GM19025 (cell line): ENCODE data around the gene CEBPA.

Source experiments
- ATAC-seq: cut with Tn5 transposase; IDR thresholded peaks from one replicate; pipeline ENCODE4 v1.9.1; 2021; ENCODE audit warnings: mild to moderate bottlenecking, low read depth, moderate library complexity; ENCODE audit not compliant: unreplicated experiment

Gene CEBPA

DNA sequence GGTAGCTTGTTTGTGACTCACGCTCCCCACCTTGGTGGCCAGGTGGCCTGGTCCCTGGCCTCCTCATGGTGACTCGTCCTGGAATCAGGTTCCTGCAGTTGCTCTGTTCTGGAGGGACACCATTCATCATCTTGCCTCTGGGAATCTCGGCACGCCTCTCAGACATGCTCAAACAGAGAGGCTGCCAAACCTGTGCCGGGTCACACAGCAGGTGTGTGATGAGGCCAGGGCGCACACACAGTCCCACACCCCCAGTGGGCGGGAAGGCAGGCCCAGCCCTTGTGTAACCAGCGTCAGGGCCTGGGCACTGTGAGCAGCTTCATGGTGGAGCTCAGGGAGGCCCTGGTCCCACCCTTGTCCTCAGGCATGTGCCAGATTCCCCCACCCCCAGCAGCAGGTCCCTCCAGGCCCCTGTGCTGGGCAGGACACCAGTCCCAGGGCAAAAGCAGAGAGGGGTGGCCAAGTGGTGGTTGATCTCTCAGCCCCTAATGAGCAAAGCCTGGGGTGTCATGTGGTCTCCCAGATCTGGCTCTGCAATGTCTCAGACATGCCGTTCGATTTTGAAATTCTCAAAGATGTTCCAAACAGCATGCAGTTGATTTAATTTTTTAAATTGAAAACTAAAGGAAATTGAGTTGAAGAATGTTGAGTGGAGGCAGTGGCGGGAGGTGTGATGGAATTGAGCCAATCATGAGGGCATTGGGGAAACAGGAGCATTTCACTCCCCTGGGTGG, 12.1 kb downstream of the CEBPA start:
- ATAC-seq: no peak

DNA sequence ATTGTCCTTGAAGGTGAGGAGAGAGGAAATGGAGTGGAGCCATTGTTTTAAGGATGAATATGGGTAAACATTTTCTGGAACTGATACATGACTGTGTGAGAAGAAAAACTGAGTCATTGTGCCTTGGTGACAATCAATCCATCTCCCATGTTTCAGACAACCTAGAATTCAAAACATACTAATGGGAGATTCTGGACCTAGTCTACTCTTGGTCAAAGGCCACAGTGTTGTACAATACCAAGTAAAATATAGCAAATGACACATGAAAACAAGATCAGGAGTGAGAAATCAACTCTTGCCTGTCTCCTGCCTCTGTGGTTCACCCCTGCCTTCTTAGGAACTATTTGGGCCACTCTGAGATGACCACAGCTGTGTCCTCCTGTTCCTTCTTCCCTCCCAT, 13.1 kb downstream of the CEBPA start:
- ATAC-seq: no peak

DNA sequence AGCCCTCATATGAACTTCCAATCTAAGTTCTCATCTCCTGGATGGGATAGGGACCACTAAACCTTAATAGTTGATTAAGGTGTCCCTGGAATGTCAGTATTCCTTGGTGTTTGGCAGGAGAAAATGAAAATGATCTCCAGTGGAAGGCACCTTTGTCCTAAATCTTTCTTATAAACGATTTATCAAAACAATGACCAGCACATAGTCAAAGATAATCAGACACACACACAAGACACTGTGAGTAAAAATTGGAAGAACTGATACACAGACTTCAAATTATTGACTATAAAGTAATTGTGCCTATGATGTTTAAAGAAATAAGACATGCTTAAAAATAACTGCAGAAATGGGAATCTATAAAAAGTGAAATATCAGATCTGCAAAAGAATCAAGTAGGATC, 13.7 kb downstream of the CEBPA start:
- no peak for ATAC-seq

DNA sequence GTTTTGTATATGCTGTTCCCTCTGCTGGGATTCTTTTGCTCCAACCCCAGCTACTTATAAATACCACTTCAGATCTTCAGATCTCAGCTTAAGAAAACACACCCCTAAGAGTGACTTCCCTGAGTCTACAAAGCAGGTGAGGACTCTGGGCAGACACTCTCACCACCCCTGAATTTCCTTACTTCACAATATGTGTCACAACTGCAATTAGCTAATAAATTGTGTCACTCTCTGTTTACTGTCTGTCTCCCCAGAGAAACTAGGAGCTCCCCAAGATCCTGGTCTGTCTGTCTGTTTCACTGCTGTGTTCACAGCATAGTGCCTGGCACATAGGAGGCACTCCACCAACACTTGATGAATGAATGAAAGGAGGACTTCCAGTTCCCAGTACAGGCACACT, 14.4 kb downstream of the CEBPA start:
- ATAC-seq: no peak

DNA sequence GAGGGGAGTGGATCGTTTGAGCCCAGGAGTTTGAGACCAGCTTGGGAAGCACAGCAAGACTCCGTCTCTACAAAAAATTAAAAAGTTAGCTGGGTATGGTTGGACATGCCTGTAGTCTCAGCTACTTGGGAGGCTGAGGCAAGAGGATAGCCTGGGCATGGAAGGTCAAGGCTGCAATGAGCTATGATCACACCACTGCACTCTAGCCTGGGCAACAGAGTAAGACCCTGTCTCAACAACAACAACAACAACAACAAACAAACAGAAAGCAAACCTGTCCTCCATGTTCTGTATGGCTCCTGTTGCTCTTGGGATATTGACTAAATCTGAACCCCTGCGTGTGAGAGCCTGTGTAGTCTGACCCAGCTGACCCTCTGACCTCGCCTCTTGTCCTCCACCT, 14.9 kb downstream of the CEBPA start:
- ATAC-seq: no peak

DNA sequence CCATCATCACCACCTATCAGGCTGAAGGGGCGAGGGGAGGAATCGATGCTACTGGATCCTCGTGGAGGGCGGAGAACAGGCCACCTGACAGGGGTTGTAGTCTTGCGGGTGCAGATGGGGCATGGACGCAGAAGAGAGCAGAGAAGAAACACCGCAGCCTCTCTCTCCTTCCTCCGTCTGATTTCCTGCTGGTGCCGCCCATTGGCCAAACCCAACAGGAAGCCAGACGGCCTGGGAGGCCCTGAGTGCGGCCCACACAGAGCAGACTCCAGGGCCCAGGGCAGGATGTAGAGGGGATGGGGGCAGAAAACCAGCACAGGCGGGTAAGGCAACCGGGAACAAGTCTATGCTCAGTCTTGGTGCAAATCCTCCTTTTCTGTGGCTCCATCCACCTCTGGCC, 15.4 kb downstream of the CEBPA start:
- no peak for ATAC-seq

DNA sequence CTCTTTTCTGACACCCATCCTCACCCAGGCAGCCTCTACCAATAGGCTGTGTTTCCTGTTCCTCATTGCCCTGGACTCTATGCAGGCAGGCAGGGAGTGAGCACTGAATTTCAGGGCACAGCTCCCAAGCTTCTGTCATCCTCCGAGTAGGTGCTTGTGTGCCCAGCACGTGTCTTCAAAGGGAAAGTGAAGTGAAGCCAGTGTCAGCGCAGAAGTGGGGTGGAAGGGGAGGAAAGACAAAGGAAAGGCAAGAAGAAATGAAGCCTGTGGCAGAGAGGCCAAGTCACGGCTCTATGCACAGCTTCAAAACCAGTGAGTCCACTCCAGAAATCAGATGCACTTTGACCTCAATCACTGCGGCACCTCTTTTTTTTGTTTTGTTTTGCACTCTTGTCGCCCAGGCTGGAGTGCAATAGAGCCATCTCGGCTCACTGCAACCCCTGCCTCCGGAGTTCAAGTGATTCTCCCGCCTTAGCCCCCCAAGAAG, 16.9 kb downstream of the CEBPA start:
- no peak for ATAC-seq

DNA sequence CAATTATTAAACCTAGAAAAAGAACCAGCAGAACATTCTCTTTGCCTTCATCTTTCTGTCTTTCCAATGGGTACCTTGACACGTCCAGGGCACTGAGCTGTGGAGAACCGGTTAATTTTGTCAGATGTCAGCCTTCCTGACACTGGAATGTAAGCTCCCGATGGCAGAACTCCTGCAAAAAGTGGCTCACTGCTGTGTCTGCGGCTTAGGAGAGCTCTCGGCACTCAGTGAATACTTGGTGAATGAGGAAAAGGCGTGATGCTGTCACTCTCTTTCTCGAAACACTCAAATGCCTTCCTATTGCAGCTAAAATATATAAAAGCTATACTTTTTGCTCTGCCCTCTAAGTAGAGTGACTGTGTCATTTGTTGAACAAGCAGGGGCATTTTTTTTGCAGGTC, 17.6 kb downstream of the CEBPA start:
- ATAC-seq: no peak

DNA sequence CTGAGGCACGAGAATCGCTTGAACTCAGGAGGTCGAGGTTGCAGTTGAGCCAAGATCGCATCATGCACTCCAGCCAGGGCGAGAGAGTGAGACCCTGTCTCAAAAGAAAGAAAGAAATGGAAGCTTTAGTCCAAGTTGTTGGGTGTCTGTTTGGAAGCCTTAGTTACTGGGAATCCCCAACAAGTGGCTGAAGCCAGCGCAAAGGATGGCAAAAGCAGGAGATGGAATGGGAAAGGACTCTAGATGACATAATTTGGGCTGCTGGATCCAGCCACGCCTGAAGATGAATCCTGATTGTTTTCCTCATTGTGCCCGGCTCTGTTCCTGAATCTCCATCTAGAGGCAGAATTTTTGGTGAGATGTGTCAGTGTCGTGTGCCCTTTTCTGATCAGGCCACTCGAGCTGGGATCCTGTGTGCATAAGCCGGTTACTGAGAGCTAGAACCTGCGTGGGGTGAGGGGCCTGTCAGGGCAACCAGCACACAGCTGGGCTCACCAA, 18.1 kb downstream of the CEBPA start:
- ATAC-seq: no peak

DNA sequence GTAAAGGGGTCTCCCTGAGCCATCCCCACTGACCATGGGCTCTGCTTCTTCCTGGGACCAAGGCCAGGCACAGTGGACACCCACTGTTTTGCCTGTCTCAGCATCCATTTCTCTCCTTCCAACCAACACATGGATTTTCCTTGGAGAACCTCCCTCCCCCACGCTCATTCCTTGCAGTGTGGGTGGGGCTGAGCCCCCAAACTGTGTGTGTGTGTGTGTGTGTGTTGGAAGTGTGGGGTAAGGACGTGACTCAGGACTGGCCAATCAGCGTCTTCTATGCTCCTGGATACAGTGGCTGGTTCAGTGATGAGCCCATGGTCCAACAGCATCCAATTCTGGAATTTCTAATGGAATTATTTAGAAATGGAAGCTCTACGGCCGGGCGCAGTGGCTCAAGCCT, 18.7 kb downstream of the CEBPA start:
- ATAC-seq: no peak

DNA sequence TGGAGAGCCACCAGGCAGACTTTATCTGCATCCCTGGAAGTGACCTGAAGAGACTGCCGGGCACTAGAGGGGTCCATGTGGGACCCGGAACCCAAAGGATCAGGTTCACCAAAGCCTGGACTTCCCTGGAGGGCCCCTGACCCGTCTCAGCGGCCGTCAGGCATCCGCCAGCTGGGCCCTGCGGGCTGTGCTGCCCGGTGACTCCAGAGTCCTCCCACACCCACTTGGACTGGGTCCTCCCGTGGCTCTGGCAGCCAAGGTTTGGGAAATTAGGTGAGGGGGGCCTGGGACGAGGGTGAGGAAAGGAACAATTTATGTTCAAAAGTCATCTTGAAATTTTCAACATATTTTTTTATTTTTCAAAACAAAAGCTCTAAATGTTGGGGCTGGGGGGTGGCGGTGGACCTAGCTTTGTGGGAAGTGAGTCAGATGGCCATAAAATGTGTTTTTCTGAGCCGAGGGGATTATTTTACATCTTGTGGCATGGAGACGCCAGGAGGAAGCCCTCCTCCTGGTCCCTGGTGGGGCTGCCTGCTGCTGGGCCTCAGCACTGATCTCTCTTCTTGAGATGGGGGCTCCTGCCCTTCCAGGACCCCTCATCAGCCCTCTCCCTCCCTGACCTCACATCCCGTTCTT, 20.2 kb downstream of the CEBPA start:
- ATAC-seq: no peak

DNA sequence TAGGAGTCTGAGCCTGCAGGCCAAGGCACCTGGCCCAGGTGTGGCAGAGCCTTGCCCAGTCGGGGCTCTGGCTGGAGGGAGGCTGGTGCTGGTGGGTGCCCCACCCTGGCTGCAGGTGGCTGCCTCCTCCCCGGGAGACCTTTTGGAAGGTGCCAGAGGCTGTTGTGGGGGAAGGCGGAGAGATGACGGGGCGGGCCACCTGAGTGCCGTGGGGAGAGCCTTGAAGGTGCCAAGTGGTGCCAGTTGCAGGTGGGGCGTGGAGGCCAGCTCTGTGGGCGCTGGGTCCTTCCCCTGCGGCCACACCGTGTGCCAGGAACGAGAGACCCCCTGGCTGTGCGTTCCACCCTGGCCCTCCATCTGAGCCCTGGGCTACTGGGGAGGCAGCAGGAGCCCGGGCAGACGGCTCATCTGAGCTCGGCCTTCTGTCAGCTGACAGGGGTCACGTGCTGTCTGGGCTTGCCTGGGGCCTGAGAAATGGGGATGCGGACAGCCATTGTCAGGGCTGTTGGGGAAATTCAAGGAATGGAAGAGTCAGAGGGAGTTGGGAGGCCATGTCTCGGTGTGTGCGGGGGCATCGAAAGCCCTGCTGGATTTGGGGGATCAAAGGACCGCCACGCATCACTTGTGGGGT, 20.9 kb downstream of the CEBPA start:
- no peak for ATAC-seq

DNA sequence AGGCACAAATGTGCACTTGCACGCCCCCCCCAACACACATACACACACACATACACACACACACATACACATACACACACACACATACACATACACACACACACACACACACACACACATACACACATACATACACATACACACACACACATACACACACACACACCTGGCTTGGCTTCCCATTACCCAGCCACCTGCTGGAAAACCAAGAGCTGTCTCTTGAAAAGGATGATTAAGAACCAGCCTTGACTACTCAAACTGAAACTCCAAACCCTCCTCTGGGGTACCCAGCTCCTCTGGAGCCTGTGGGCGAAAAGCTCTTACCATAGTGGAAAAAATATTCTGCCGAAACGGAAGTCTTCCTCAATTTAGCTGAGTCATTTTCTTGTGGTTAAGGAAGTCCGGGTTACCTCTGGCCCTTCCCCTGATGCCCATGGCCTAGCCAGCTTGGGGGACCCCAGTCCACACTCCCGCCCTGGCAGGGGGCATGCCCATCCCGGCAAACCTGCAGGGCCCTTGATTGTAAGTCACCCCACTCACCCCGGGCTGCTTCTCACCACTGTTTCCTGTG, 21.9 kb downstream of the CEBPA start:
- peak; percentile 68 for ATAC-seq

DNA sequence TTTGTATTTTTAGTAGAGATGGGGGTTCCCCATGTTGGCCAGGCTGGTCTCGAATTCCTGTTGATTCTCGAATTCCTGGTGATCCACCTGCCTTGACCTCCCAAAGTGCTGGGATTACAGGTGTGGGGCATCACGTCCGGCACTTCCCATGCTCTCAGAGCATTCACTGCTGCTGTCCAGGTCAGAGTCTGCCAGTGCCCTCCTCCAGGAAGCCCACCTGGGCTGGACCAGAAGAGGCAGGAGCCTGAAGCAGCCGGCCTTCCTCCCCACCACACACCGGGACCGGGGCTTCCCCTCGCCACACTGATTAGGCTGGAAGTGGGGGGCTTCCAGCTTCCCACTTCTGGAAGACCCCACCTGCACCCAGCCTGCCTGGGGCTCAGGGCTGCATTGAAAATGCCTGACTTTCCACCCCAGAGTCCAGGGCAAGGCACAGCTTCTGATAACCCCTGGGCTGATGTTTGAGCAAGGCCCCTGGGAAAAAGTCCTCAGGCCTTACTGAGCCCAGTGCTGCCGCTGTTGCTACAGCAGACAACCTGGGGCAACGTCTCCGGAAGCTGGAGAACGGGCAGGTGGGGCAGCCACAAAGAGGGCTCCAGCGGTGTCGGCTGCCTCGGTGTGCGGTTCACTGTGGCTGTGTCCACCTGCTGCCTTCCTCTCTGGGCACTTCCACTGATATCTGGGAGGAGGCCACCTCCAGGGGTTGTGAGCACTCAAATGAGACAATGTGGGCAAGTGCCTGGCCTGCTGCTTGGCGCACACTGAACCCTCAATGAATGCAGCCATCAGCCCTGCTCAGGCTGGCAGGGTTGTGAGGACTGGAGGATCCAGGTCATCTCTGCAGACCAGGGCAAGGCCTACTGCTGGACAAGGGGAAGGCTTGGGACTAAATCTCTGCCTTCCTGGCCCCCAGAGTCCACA, 22.6 kb downstream of the CEBPA start:
- no peak for ATAC-seq

DNA sequence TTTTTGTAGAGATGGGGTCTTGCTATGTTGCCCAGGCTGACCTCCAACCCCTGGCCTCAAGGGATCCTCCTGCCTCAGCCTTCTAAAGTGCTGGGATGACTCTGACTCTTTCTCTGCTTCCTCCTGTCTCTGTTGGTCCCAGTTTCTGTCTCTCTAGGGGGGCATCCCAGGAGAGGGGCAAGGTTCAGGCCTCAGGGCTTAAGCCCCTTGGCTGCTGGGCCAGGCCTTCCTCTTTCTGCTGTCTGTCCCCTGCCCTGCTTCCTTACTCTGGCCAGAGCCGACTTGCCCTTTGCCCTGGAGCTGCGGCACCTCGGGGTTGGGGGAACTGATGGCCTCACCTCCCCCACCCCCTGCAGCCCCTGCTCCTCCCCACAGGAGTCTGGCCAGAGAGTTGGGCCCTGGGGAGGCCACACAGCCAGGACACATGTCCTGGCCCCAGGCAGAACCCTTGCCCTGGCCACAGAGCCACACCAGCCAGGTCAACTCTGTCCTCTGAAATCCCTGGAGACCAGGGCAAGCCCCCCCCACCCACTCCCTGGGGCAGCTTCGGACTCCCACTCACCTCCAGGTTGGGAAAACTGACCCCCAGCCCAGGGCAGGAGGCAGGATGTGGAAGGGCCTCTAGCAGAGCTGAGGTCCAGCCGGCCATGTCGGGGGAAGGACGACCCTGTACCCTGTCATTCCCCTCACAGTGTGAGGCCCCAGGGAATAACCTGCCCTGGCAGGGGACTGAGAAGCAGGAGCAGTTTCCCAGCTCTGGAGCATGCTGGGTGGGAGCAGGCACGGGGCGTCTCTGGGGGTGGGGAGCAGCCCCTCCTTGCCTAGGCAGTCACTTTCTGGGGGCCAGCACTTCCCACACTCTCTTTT, 23.7 kb downstream of the CEBPA start:
- ATAC-seq: no peak

DNA sequence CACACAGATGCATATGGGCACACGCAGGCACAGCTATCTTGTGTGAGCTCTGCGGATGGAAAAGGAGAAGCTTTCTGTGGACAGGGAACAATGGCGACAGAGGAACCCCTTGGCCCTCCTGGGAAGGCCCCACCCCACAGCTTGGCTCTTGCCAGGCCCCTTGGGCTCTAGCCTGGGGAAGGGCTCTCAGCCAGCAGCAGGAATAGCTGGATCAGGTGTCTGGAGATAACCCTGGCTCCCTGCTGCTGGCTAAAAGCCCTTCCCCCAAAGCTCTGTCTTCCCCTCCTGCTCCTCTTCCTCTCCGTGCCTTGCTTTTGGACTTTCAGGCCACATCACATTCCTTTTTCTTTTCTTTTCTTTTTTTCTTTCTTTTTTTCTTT, 24.3 kb downstream of the CEBPA start:
- no peak for ATAC-seq

DNA sequence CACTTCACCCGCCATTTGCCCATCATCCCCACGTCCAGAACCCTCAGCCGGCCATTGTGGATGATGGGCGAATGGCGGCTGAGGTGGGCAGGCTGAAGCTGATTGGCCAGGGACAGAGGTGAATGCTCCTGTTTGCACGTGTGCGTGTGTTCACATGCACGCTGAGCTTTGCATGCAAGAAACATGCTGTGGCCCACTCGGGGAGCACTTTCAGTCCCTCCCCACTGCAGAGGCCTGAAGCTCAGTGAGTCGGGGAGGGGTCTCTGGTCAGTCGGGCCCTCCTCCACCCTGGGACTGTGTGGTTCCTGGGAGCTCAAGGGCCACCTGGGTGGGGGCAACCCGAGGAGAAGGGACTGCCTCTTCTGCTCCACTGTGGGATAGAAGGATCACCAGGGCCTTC, 24.9 kb downstream of the CEBPA start:
- no peak for ATAC-seq

DNA sequence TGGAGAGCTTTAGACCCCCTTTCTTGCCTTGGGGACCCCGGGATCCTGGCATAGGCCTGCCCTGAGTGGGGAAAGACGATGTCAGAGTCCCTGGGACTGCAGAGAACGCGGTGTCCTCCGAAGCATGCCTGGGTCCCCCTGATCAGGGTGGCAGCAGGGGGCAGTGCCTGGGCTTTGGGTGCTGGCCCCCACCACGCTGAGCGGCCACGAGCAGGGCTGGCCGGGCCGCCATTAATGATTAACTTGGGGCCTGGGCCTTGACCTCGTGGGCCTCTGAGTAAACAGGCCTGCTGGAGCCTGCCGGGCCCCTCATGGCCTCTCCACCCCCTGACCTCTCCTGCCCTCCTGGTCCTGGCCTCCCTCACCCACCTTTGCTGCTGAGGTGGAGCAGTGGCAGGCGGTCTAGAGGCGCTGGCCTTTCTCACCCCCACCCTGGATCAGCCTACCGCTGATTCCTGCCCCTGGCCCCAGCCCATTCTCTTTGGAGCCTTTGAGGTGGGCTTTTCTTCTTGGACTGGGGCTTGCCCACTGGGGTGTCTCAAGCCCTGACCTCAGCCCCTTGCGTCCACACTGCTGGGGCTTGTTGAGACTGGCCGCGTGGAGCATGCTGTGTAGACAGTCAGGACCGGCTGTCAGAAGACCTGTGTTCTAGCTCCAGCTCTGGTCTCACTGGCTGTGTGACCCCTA, 26.3 kb downstream of the CEBPA start:
- ATAC-seq: no peak

DNA sequence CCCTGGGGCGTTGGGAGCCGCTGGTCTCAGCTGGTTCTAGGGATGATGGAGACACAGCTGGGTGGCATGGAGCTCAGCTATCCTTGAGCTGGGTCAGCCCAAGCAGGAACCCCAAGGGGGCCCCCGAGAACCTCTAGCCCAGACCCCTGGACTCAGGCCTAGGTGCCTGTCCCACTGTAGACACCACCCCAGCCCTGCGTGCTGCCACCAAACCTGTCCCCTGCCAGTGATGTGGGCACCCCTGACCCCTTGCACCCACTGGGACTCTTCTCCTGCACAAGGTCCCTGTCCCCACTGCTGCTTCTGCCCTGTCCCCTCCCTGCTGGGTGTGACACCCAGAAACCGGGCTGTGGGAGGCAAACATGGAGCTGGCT, 26.8 kb downstream of the CEBPA start:
- ATAC-seq: no peak
